Neural progenitor cell (in vitro differentiated cells): ENCODE data around the gene CIC. TPM values are rescaled to one million over a fixed set of nuclear protein-coding genes. Genes with fewer than 3 reads are reported as not detected.

Experiments
- DNase-seq: peaks from one replicate; pipeline ENCODE4 v3.0.0-alpha.2; 2016; ENCODE audit warnings: low spot score
- H2AFZ ChIP-seq: fragments of 200-600 bp; sonication (generic); replicated peaks from 2 replicates; pipeline ENCODE4 v1.6.1; 2016; ENCODE audit warnings: antibody characterized with exemption
- H3F3A ChIP-seq: fragments of 200-600 bp; sonication (generic); 2 replicates; pipeline ENCODE4 v1.6.1; 2016; ENCODE audit warnings: antibody characterized with exemption, low read depth
- H3K27ac ChIP-seq: fragments of 200-600 bp; sonication (generic); 2 replicates; pipeline ENCODE4 v1.5.1; 2016; ENCODE audit warnings: mild to moderate bottlenecking
- H3K27me3 ChIP-seq: fragments of 200-600 bp; sonication (generic); 2 replicates; pipeline ENCODE4 v1.6.1; 2016; ENCODE audit warnings: mild to moderate bottlenecking, moderate library complexity
- H3K36me3 ChIP-seq: fragments of 200-600 bp; sonication (generic); 2 replicates; pipeline ENCODE4 v1.5.1; 2016
- H3K4me1 ChIP-seq: fragments of 200-600 bp; sonication (generic); 2 replicates; pipeline ENCODE4 v1.6.1; 2016; ENCODE audit warnings: mixed run types
- H3K4me2 ChIP-seq: fragments of 200-600 bp; sonication (generic); 2 replicates; pipeline ENCODE4 v1.6.1; 2016
- H3K4me3 ChIP-seq: fragments of 200-600 bp; sonication (generic); 2 replicates; pipeline ENCODE4 v1.5.1; 2016
- H3K79me2 ChIP-seq: fragments of 200-600 bp; sonication (generic); 2 replicates; pipeline ENCODE4 v1.6.1; 2016; ENCODE audit warnings: low read depth
- H3K9ac ChIP-seq: fragments of 200-600 bp; sonication (generic); 2 replicates; pipeline ENCODE4 v1.6.1; 2016
- H3K9me3 ChIP-seq: fragments of 200-600 bp; sonication (generic); 2 replicates; pipeline ENCODE4 v1.5.1; 2016; ENCODE audit warnings: low read depth
- H4K20me1 ChIP-seq: fragments of 200-600 bp; sonication (generic); 2 replicates; pipeline ENCODE4 v1.6.1; 2016; ENCODE audit warnings: low read depth
- H3K27ac Mint-ChIP-seq: 3 replicates; pipeline ENCODE4 v1.8.0; 2021; ENCODE audit warnings: mixed read lengths
- H3K27me3 Mint-ChIP-seq: 2 replicates; pipeline ENCODE4 v1.8.0; 2022; ENCODE audit warnings: low read depth, mild to moderate bottlenecking, inconsistent platforms, moderate library complexity, mixed read lengths; ENCODE audit not compliant: insufficient read depth
- H3K36me3 Mint-ChIP-seq: 3 replicates; pipeline ENCODE4 v1.8.0; 2021; ENCODE audit warnings: mixed read lengths
- H3K4me1 Mint-ChIP-seq: 3 replicates; pipeline ENCODE4 v1.8.0; 2021; ENCODE audit warnings: mixed read lengths
- H3K4me3 Mint-ChIP-seq: 3 replicates; pipeline ENCODE4 v1.8.0; 2021; ENCODE audit warnings: mild to moderate bottlenecking, moderate library complexity, mixed read lengths
- H3K9me3 Mint-ChIP-seq: 3 replicates; pipeline ENCODE4 v1.8.0; 2020; ENCODE audit warnings: mixed read lengths
- CTCF ChIP-seq: fragments of 200-600 bp; sonication (generic); IDR thresholded peaks from 2 replicates; pipeline ENCODE4 v1.5.1; 2017; ENCODE audit warnings: antibody characterized with exemption, mild to moderate bottlenecking
- EZH2 ChIP-seq: fragments of 200-600 bp; sonication (generic); IDR thresholded peaks from 2 replicates; pipeline ENCODE4 v1.6.1; 2017; ENCODE audit warnings: antibody characterized with exemption, mild to moderate bottlenecking, moderate library complexity
- EZH2phosphoT487 ChIP-seq: fragments of 200-600 bp; sonication (generic); IDR thresholded peaks from 2 replicates; pipeline ENCODE4 v1.6.1; 2017; ENCODE audit warnings: antibody characterized with exemption
- total RNA-seq: library from RNA; depleted of rRNA; stranded (reverse); fragments of >200 nt; gene quantifications from 2 replicates; pipeline ENCODE4 v1.2.3, GENCODE V29; 2015; ENCODE audit warnings: low replicate concordance

CIC gene
- total RNA-seq, 1 donor from 2014 or later: 5.2 TPM

GRCh38 chr19:42234364-42234763, 34.7 kb upstream of the CIC start:
- H3K9ac ChIP-seq: no peak overlapping the region
- Mint-ChIP-seq H3K27ac (no peak overlapping the region), H3K36me3 (peaks cover 38% of the 10 kb centered on the region), H3K27me3 (peaks cover 3% of the 10 kb centered on the region), H3K9me3 (no peaks in the 10 kb centered on the region), H3K4me1 (peaks cover 8% of the 10 kb centered on the region), H3K4me3 (no peak overlapping the region)
- H3K27ac ChIP-seq: no peak overlapping the region
- no peak overlapping the region for H3K4me2 ChIP-seq
- peaks cover 4% of the 10 kb centered on the region for H3K79me2 ChIP-seq
- no peak for DNase-seq
- TF ChIP-seq EZH2phosphoT487: no peak
- TF ChIP-seq CTCF: no peak
- TF ChIP-seq EZH2: no peak
- H3F3A ChIP-seq: peaks cover 8% of the 10 kb centered on the region
- no peak overlapping the region for H2AFZ ChIP-seq
- H3K9me3 ChIP-seq: no peaks in the 10 kb centered on the region
- H3K4me1 ChIP-seq: no peaks in the 10 kb centered on the region
- H4K20me1 ChIP-seq: peaks cover 72% of the 10 kb centered on the region
- H3K36me3 ChIP-seq: no peaks in the 10 kb centered on the region
- no peaks in the 10 kb centered on the region for H3K27me3 ChIP-seq
- H3K4me3 ChIP-seq: no peak overlapping the region

GRCh38 chr19:42235181-42235580, 33.9 kb upstream of the CIC start:
- Histone ChIP-seq H3K79me2 (peaks cover 8% of the 10 kb centered on the region), H4K20me1 (peaks cover 71% of the 10 kb centered on the region)

GRCh38 chr19:42239544-42240220, 29.4 kb upstream of the CIC start:
- peak overlapping the region; percentile 96 for H3K4me3 Mint-ChIP-seq
- Histone ChIP-seq H4K20me1 (peaks cover 44% of the 10 kb centered on the region), H3K4me2 (no peak overlapping the region)

More at GRCh38 chr19:42235181-42235580, 33.9 kb upstream of the CIC start:
- Histone ChIP-seq H3F3A (peaks cover 8% of the 10 kb centered on the region), H3K4me3 (no peak overlapping the region), H2AFZ (no peak overlapping the region), H3K4me2 (no peak overlapping the region), H3K9ac (no peak overlapping the region), H3K9me3 (no peaks in the 10 kb centered on the region), H3K36me3 (no peaks in the 10 kb centered on the region), H3K27me3 (no peaks in the 10 kb centered on the region), H3K27ac (no peak overlapping the region), H3K4me1 (no peaks in the 10 kb centered on the region)
- no peaks in the 10 kb centered on the region for H3K9me3 Mint-ChIP-seq
- no peak for DNase-seq
- H3K27ac Mint-ChIP-seq: no peak overlapping the region
- H3K36me3 Mint-ChIP-seq: peaks cover 38% of the 10 kb centered on the region
- no peak overlapping the region for H3K4me3 Mint-ChIP-seq
- H3K27me3 Mint-ChIP-seq: peaks cover 2% of the 10 kb centered on the region
- H3K4me1 Mint-ChIP-seq: no peaks in the 10 kb centered on the region
- TF ChIP-seq EZH2phosphoT487: no peak
- TF ChIP-seq EZH2: no peak
- no peak for TF ChIP-seq CTCF

GRCh38 chr19:42241279-42241678, 27.8 kb upstream of the CIC start:
- peaks cover 3% of the 10 kb centered on the region for H3K27me3 Mint-ChIP-seq
- no peaks in the 10 kb centered on the region for H3K9me3 Mint-ChIP-seq
- peaks cover 28% of the 10 kb centered on the region for H3K79me2 ChIP-seq

More at GRCh38 chr19:42239544-42240220, 29.4 kb upstream of the CIC start:
- H3K79me2 ChIP-seq: peaks cover 28% of the 10 kb centered on the region
- no peaks in the 10 kb centered on the region for H3K27me3 ChIP-seq
- no peaks in the 10 kb centered on the region for H3K9me3 ChIP-seq
- DNase-seq: no peak
- Mint-ChIP-seq H3K36me3 (peaks cover 25% of the 10 kb centered on the region), H3K27ac (no peak overlapping the region), H3K9me3 (no peaks in the 10 kb centered on the region), H3K4me1 (peaks cover 23% of the 10 kb centered on the region), H3K27me3 (no peaks in the 10 kb centered on the region)
- no peak overlapping the region for H2AFZ ChIP-seq
- peaks cover 8% of the 10 kb centered on the region for H3K4me1 ChIP-seq
- TF ChIP-seq EZH2phosphoT487 (no peak), EZH2 (no peak)
- H3F3A ChIP-seq: peaks cover 12% of the 10 kb centered on the region
- H3K4me3 ChIP-seq: no peak overlapping the region
- no peak overlapping the region for H3K27ac ChIP-seq
- H3K9ac ChIP-seq: no peak overlapping the region
- no peaks in the 10 kb centered on the region for H3K36me3 ChIP-seq

More at GRCh38 chr19:42241279-42241678, 27.8 kb upstream of the CIC start:
- no peaks in the 10 kb centered on the region for H3K9me3 ChIP-seq
- no peaks in the 10 kb centered on the region for H3K36me3 ChIP-seq
- H3K9ac ChIP-seq: peak overlapping the region; percentile 95
- H3K27ac Mint-ChIP-seq: no peak overlapping the region
- peaks cover 48% of the 10 kb centered on the region for H4K20me1 ChIP-seq
- DNase-seq: no peak
- peaks cover 35% of the 10 kb centered on the region for H3K4me1 Mint-ChIP-seq
- peak overlapping the region; percentile 93 for H3K4me2 ChIP-seq
- H3K4me3 Mint-ChIP-seq: peak overlapping the region; percentile 96
- H3F3A ChIP-seq: peaks cover 26% of the 10 kb centered on the region
- peak overlapping the region; percentile 92 for H3K4me3 ChIP-seq
- no peak overlapping the region for H3K27ac ChIP-seq
- TF ChIP-seq EZH2phosphoT487: no peak
- no peak overlapping the region for H2AFZ ChIP-seq
- peaks cover 18% of the 10 kb centered on the region for H3K36me3 Mint-ChIP-seq
- H3K27me3 ChIP-seq: no peaks in the 10 kb centered on the region
- H3K4me1 ChIP-seq: peaks cover 8% of the 10 kb centered on the region
